SK-N-SH (cell line): ENCODE results near the gene GNG11. TPM values are rescaled to one million over a fixed set of nuclear protein-coding genes. Genes with fewer than 3 reads are reported as not detected.

Source experiments
- EZH2phosphoT487 ChIP-seq: fragments of 200-600 bp; sonication (generic); IDR thresholded peaks from 2 replicates; pipeline ENCODE4 v1.6.1; 2017; ENCODE audit warnings: low read depth, mixed run types, mild to moderate bottlenecking, antibody characterized with exemption, moderate library complexity, borderline replicate concordance
- FOSL2 ChIP-seq: IDR thresholded peaks from 2 replicates; pipeline ENCODE4 v1.4.0; 2012; ENCODE audit warnings: low read depth, mild to moderate bottlenecking, moderate library complexity, borderline replicate concordance
- FOXJ3 ChIP-seq: sonication (generic); formaldehyde crosslinking; IDR thresholded peaks from 2 replicates; pipeline ENCODE4 v1.5.1; 2020; ENCODE audit warnings: mild to moderate bottlenecking, missing genetic modification reagents
- FOXM1 ChIP-seq: IDR thresholded peaks from 2 replicates; pipeline ENCODE4 v1.4.0; 2012; ENCODE audit warnings: low read depth, mild to moderate bottlenecking
- GABPA ChIP-seq: IDR thresholded peaks from 2 replicates; pipeline ENCODE4 v1.4.0; 2012; ENCODE audit warnings: low read depth, mild to moderate bottlenecking
- GATA2 ChIP-seq: sonication (generic); formaldehyde crosslinking; IDR thresholded peaks from 2 replicates; pipeline ENCODE4 v1.5.0; 2020; ENCODE audit warnings: mild to moderate bottlenecking, missing genetic modification reagents
- MEF2A ChIP-seq: IDR thresholded peaks from 2 replicates; pipeline ENCODE4 v1.4.0; 2012; ENCODE audit warnings: low read depth, borderline replicate concordance
- MXI1 ChIP-seq: IDR thresholded peaks from 2 replicates; pipeline ENCODE4 v1.6.1; 2012; ENCODE audit warnings: mild to moderate bottlenecking, low read depth, low read length, improper control_type of control experiment
- NRF1 ChIP-seq: IDR thresholded peaks from 2 replicates; pipeline ENCODE4 v1.6.1; 2012; ENCODE audit warnings: low read depth, mild to moderate bottlenecking, low read length
- RAD21 ChIP-seq: IDR thresholded peaks from 2 replicates; pipeline ENCODE4 v1.6.1; 2012; ENCODE audit warnings: mild to moderate bottlenecking, low read length
- RFX5 ChIP-seq: IDR thresholded peaks from 2 replicates; pipeline ENCODE4 v1.6.1; 2012; ENCODE audit warnings: mild to moderate bottlenecking, improper control_type of control experiment, low read length
- RXRA ChIP-seq: IDR thresholded peaks from 2 replicates; pipeline ENCODE4 v1.4.0; 2012; ENCODE audit warnings: low read depth, mild to moderate bottlenecking, borderline replicate concordance
- SIN3A ChIP-seq: IDR thresholded peaks from 2 replicates; pipeline ENCODE4 v1.6.1; 2012; ENCODE audit warnings: low read depth, mild to moderate bottlenecking, low read length, moderate library complexity, borderline replicate concordance
- TCF12 ChIP-seq: IDR thresholded peaks from 2 replicates; pipeline ENCODE4 v1.4.0; 2012
- polyA plus RNA-seq, 3 experiments: library from polyadenylated mRNA; depleted of rRNA; stranded (reverse); fragments of >200 nt; gene quantifications; 2 replicates each; pipeline ENCODE4 v1.2.3, GENCODE V29; 2012
- TF ChIP-seq, protein P1 (sequence below): IDR thresholded peaks from 2 replicates; pipeline ENCODE4; 2012
- TF ChIP-seq, protein P2 (sequence below): IDR thresholded peaks from 2 replicates; pipeline ENCODE4 v1.6.1; 2012; ENCODE audit warnings: mild to moderate bottlenecking, low read depth, low read length, moderate library complexity
- TF ChIP-seq, protein P3 (sequence below): fragments of 200-600 bp; sonication (generic); IDR thresholded peaks from 2 replicates; pipeline ENCODE4 v1.6.1; 2017; ENCODE audit warnings: antibody characterized with exemption, mild to moderate bottlenecking, moderate library complexity
- TF ChIP-seq, protein P4 (sequence below): IDR thresholded peaks from 2 replicates; pipeline ENCODE4 v1.4.0; 2012; ENCODE audit warnings: low read depth

The GNG11 gene
- polyA plus RNA-seq, 1 of the 3 experiments (the other 2 are of a cell fraction) = 11.5 TPM

DNA sequence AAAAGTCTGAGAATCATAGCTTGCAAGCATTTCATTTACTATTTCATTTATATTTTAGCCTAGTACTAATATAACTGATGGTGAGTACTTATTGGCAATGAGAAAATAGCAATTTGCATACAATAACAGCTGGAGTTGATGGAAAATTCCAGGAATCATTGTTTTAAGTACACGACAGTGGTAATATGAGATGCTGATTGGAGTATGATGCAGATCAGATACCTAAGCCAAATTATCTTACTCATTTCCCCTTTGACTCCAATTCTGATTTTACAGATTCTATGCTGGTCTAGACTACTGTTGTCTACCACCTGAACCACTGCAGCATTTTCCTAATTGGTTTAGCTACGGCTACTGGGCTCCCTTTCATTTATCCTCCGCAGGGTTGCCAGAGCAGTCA, 36.7 kb downstream of the GNG11 start (continued):
- no peak for TF ChIP-seq RAD21
- TF ChIP-seq GATA2 (CRISPR knock-in tag) = 0 out of 2 replicates have a peak, but pooled peaks have one; percentile 22
- no peak for TF ChIP-seq GABPA
- TF ChIP-seq, protein P1, sequence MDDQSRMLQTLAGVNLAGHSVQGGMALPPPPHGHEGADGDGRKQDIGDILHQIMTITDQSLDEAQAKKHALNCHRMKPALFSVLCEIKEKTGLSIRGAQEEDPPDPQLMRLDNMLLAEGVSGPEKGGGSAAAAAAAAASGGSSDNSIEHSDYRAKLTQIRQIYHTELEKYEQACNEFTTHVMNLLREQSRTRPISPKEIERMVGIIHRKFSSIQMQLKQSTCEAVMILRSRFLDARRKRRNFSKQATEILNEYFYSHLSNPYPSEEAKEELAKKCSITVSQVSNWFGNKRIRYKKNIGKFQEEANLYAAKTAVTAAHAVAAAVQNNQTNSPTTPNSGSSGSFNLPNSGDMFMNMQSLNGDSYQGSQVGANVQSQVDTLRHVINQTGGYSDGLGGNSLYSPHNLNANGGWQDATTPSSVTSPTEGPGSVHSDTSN = peak; percentile 39
- TF ChIP-seq FOXM1 = 0 out of 2 replicates have a peak, but pooled peaks have one; percentile 43
- no peak for TF ChIP-seq FOXJ3 (CRISPR knock-in tag)
- TF ChIP-seq RXRA = peak; percentile 62; the same call in 1 of the 2 replicates
- no peak for TF ChIP-seq MXI1
- TF ChIP-seq SIN3A = 0 out of 2 replicates have a peak, but pooled peaks have one; percentile 9
- TF ChIP-seq NRF1 = no peak
- no peak for TF ChIP-seq MEF2A
- TF ChIP-seq FOSL2 = peak; percentile 51; the same call in 1 of the 2 replicates
- TF ChIP-seq RFX5 = no peak
- TF ChIP-seq, protein P2, sequence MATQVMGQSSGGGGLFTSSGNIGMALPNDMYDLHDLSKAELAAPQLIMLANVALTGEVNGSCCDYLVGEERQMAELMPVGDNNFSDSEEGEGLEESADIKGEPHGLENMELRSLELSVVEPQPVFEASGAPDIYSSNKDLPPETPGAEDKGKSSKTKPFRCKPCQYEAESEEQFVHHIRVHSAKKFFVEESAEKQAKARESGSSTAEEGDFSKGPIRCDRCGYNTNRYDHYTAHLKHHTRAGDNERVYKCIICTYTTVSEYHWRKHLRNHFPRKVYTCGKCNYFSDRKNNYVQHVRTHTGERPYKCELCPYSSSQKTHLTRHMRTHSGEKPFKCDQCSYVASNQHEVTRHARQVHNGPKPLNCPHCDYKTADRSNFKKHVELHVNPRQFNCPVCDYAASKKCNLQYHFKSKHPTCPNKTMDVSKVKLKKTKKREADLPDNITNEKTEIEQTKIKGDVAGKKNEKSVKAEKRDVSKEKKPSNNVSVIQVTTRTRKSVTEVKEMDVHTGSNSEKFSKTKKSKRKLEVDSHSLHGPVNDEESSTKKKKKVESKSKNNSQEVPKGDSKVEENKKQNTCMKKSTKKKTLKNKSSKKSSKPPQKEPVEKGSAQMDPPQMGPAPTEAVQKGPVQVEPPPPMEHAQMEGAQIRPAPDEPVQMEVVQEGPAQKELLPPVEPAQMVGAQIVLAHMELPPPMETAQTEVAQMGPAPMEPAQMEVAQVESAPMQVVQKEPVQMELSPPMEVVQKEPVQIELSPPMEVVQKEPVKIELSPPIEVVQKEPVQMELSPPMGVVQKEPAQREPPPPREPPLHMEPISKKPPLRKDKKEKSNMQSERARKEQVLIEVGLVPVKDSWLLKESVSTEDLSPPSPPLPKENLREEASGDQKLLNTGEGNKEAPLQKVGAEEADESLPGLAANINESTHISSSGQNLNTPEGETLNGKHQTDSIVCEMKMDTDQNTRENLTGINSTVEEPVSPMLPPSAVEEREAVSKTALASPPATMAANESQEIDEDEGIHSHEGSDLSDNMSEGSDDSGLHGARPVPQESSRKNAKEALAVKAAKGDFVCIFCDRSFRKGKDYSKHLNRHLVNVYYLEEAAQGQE = no peak
- TF ChIP-seq TCF12 = peak; percentile 71
- TF ChIP-seq, protein P3, sequence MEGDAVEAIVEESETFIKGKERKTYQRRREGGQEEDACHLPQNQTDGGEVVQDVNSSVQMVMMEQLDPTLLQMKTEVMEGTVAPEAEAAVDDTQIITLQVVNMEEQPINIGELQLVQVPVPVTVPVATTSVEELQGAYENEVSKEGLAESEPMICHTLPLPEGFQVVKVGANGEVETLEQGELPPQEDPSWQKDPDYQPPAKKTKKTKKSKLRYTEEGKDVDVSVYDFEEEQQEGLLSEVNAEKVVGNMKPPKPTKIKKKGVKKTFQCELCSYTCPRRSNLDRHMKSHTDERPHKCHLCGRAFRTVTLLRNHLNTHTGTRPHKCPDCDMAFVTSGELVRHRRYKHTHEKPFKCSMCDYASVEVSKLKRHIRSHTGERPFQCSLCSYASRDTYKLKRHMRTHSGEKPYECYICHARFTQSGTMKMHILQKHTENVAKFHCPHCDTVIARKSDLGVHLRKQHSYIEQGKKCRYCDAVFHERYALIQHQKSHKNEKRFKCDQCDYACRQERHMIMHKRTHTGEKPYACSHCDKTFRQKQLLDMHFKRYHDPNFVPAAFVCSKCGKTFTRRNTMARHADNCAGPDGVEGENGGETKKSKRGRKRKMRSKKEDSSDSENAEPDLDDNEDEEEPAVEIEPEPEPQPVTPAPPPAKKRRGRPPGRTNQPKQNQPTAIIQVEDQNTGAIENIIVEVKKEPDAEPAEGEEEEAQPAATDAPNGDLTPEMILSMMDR = no peak
- TF ChIP-seq, protein P4, sequence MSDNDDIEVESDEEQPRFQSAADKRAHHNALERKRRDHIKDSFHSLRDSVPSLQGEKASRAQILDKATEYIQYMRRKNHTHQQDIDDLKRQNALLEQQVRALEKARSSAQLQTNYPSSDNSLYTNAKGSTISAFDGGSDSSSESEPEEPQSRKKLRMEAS = no peak
- TF ChIP-seq EZH2phosphoT487 = no peak
